ENCODE results near the gene PGLYRP4.

DNA sequence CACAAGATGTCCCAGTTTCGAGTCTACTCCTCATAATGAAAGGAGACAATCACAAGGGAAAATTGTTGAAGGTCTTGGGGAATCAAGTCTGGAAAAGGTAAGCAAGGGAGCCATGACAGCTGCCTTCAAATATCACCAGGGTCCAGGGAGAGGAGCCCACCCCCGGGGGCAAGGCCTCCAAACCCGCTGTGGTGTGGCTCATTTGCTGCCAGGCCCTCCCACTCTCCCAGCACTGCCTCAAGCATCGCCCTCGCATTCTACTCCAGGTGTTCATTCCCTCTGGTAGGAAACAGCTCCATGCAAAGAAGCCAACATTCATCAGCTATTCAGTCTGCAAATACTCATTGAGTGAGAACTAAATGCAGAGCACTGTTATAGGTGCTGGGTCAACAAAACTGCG, 17.6 kb upstream of the PGLYRP4 start:
- TF ChIP-seq, protein P1, sequence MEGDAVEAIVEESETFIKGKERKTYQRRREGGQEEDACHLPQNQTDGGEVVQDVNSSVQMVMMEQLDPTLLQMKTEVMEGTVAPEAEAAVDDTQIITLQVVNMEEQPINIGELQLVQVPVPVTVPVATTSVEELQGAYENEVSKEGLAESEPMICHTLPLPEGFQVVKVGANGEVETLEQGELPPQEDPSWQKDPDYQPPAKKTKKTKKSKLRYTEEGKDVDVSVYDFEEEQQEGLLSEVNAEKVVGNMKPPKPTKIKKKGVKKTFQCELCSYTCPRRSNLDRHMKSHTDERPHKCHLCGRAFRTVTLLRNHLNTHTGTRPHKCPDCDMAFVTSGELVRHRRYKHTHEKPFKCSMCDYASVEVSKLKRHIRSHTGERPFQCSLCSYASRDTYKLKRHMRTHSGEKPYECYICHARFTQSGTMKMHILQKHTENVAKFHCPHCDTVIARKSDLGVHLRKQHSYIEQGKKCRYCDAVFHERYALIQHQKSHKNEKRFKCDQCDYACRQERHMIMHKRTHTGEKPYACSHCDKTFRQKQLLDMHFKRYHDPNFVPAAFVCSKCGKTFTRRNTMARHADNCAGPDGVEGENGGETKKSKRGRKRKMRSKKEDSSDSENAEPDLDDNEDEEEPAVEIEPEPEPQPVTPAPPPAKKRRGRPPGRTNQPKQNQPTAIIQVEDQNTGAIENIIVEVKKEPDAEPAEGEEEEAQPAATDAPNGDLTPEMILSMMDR (IDR thresholded peaks at IDR 0.05 in 4 of 5, conservative IDR thresholded peaks at IDR 0.05 in 1 of 5), result no peak
- no peak for TF ChIP-seq POLR2A (IDR thresholded peaks at IDR 0.05)

Measured in gastrocnemius medialis (tissue), 4 donors.